HepG2 (cell line): ENCODE measurements around the gene ARID3C. TPM values are rescaled to one million over a fixed set of nuclear protein-coding genes. Genes with fewer than 3 reads are reported as not detected.
A peak's percentile ranks its signal among the peaks of the same experiment; 100 is the strongest.

ENCODE experiments used
- AGO2 ChIP-seq: fragments of 200-400 bp; formaldehyde crosslinking; optimal IDR thresholded peaks from 2 replicates; pipeline ENCODE3; 2017; ENCODE audit warnings: mild to moderate bottlenecking, low read depth, low read length, moderate library complexity
- BRF2 ChIP-seq: sonication (generic); formaldehyde crosslinking; IDR thresholded peaks from 2 replicates; pipeline ENCODE4 v1.8.1; 2022; ENCODE audit warnings: mild to moderate bottlenecking, missing genetic modification reagents
- CREB1 ChIP-seq, 2 experiments: fragments of 450-650 bp in 1 of 2; IDR thresholded peaks; 2 replicates each; pipeline ENCODE4 v1.6.1; 2016 to 2017; ENCODE audit warnings: control low read depth in 1 of 2, mild to moderate bottlenecking in 1 of 2, missing compliant biosample characterization in 1 of 2, missing genetic modification characterization in 1 of 2
- E2F1 ChIP-seq: sonication (generic); formaldehyde crosslinking; IDR thresholded peaks from 2 replicates; pipeline ENCODE4 v1.5.0; 2020; ENCODE audit warnings: missing genetic modification reagents
- GATAD2A ChIP-seq: IDR thresholded peaks from 2 replicates; pipeline ENCODE4 v1.6.1; 2016
- GLI4 ChIP-seq: sonication (generic); formaldehyde crosslinking; IDR thresholded peaks from 2 replicates; pipeline ENCODE4 v1.5.1; 2020; ENCODE audit warnings: missing genetic modification reagents, mild to moderate bottlenecking, moderate library complexity, borderline replicate concordance
- KLF9 ChIP-seq: IDR thresholded peaks from 2 replicates; pipeline ENCODE4 v1.6.1; 2016; ENCODE audit warnings: low read depth
- MNT ChIP-seq: fragments of 450-650 bp; IDR thresholded peaks from 2 replicates; pipeline ENCODE4 v1.6.1; 2016
- NFIC ChIP-seq: IDR thresholded peaks from 2 replicates; pipeline ENCODE4 v1.6.1; 2012; ENCODE audit warnings: mild to moderate bottlenecking, low read length, inconsistent platforms
- PATZ1 ChIP-seq: sonication (generic); formaldehyde crosslinking; IDR thresholded peaks from 2 replicates; pipeline ENCODE4 v1.4.0; 2020; ENCODE audit warnings: missing genetic modification reagents
- PBX2 ChIP-seq: IDR thresholded peaks from 2 replicates; pipeline ENCODE4 v1.6.1; 2016; ENCODE audit warnings: control low read depth
- REPIN1 ChIP-seq: sonication (generic); formaldehyde crosslinking; IDR thresholded peaks from 2 replicates; pipeline ENCODE4 v1.8.0; 2022; ENCODE audit warnings: missing genetic modification reagents, low read depth, mild to moderate bottlenecking, borderline replicate concordance
- RFX3 ChIP-seq: IDR thresholded peaks from 2 replicates; pipeline ENCODE4 v1.6.1; 2016; ENCODE audit warnings: missing biosample characterization, missing genetic modification reagents
- TCF12 ChIP-seq, 2 experiments: fragments of 450-650 bp in 1 of 2; sonication (generic) in 1 of 2; formaldehyde crosslinking in 1 of 2; IDR thresholded peaks; 2 replicates each; pipeline versions ENCODE4 v1.6.1 to v1.8.0; 2017 to 2022; ENCODE audit warnings: antibody characterized with exemption in 1 of 2, mild to moderate bottlenecking in 1 of 2, missing genetic modification reagents in 1 of 2, moderate library complexity in 1 of 2
- THAP11 ChIP-seq: IDR thresholded peaks from 2 replicates; pipeline ENCODE4 v1.6.1; 2016; ENCODE audit warnings: missing biosample characterization, missing genetic modification reagents
- UBTF ChIP-seq: sonication (generic); formaldehyde crosslinking; IDR thresholded peaks from 2 replicates; pipeline ENCODE4 v1.4.0; 2020; ENCODE audit warnings: mild to moderate bottlenecking, missing genetic modification reagents
- ZMYM2 ChIP-seq: sonication (generic); formaldehyde crosslinking; IDR thresholded peaks from 2 replicates; pipeline ENCODE4 v1.8.0; 2022; ENCODE audit warnings: mild to moderate bottlenecking, missing genetic modification reagents
- ZNF180 ChIP-seq: sonication (generic); formaldehyde crosslinking; IDR thresholded peaks from 2 replicates; pipeline ENCODE4 v1.4.0; 2020; ENCODE audit warnings: low read depth, missing genetic modification reagents, borderline replicate concordance
- ZNF30 ChIP-seq: sonication (generic); formaldehyde crosslinking; IDR thresholded peaks from 2 replicates; pipeline ENCODE4 v1.5.0; 2020; ENCODE audit warnings: mild to moderate bottlenecking, missing genetic modification reagents
- ZNF616 ChIP-seq: sonication (generic); formaldehyde crosslinking; IDR thresholded peaks from 2 replicates; pipeline ENCODE4 v1.5.0; 2020; ENCODE audit warnings: low read depth, mild to moderate bottlenecking, missing genetic modification reagents
- ZNF724P ChIP-seq: sonication (generic); formaldehyde crosslinking; IDR thresholded peaks from 2 replicates; pipeline ENCODE4 v1.8.0; 2022; ENCODE audit warnings: missing genetic modification reagents, borderline replicate concordance
- ZNF841 ChIP-seq: sonication (generic); formaldehyde crosslinking; IDR thresholded peaks from 2 replicates; pipeline ENCODE4 v1.8.1; 2023; ENCODE audit warnings: missing genetic modification reagents, borderline replicate concordance
- polyA plus RNA-seq, 8 experiments: library from polyadenylated mRNA; depleted of rRNA in 3 of 8; stranded (reverse) in 7 of 8; unstranded in 1 of 8; fragments of >200 nt; fragmentation: Illumina TruSeq in 4 of 8; extraction: Trizol in 4 of 8; gene quantifications; 2 replicates each; pipeline versions ENCODE4 v1.2.1 to v1.2.3, GENCODE V29; 2011 to 2016; ENCODE audit warnings: low read depth in 4 of 8, missing spikeins in 1 of 8, mixed read lengths in 1 of 8; ENCODE audit not compliant: insufficient read depth in 1 of 8
- total RNA-seq, 5 experiments: library from RNA; depleted of rRNA; stranded (reverse); fragments of >200 nt; fragmentation: Illumina TruSeq; extraction: Trizol; gene quantifications; 2 replicates each; pipeline ENCODE4 v1.2.3, GENCODE V29; 2016; ENCODE audit warnings: low read depth in 1 of 5

Gene ARID3C
- total and polyA plus RNA-seq, 2 of the 13 experiments (the other 11 are each of a cell fraction or from before 2014, with no cell fraction given) = not detected

GRCh38 chr9:34665067-34665380 is 36.2 kb upstream of the ARID3C start (continued):
- TF ChIP-seq ZMYM2 (CRISPR knock-in tag) (0 out of 2 replicates have a peak, but pooled peaks have one; percentile 17), AGO2 (no peak), PBX2 (CRISPR knock-in tag) (no peak), MNT (no peak), CREB1 (IDR thresholded peaks at IDR 0.05) (no peak), CREB1 (CRISPR knock-in tag; IDR thresholded peaks at IDR 0.05) (no peak), ZNF724P (no peak), GLI4 (CRISPR knock-in tag) (no peak), ZNF180 (CRISPR knock-in tag) (no peak), NFIC (no peak), ZNF841 (CRISPR knock-in tag) (no peak), GATAD2A (no peak), TCF12 (IDR thresholded peaks at IDR 0.05) (no peak), TCF12 (CRISPR knock-in tag; IDR thresholded peaks at IDR 0.05) (no peak), ZNF30 (no peak), ZNF616 (CRISPR knock-in tag) (no peak), THAP11 (CRISPR knock-in tag) (0 out of 2 replicates have a peak, but pooled peaks have one; percentile 21), BRF2 (no peak), KLF9 (no peak), PATZ1 (CRISPR knock-in tag) (no peak), E2F1 (CRISPR knock-in tag) (no peak), UBTF (peak; percentile 51; the same call in 1 of the 2 replicates), REPIN1 (no peak), RFX3 (CRISPR knock-in tag) (no peak)
